Common myeloid progenitor, CD34-positive (primary cell): Measurements from ENCODE around the gene BICDL1.
A peak's percentile ranks its signal among the peaks of the same experiment; 100 is the strongest.

Experiments
- CTCF ChIA-PET: fragments of 350-600 bp; sonication (Branson Sonifier 250); formaldehyde crosslinking; loops from one replicate; lab custom pipeline; 2021; ENCODE audit warnings: antibody characterized with exemption; lab: Charles Lee
- POLR2A ChIA-PET: fragments of 350-600 bp; sonication (Branson Sonifier 250); formaldehyde crosslinking; loops from one replicate; lab custom pipeline; 2021; ENCODE audit warnings: antibody characterized with exemption; lab: Charles Lee
- DNase-seq, 3 donors: peaks; one replicate each; pipeline versions ENCODE4 v3.0.0 to v3.0.0-alpha.2; 2013
- H3K27ac ChIP-seq, 2 experiments: 1 replicate in 1 of 2; 2 replicates in 1 of 2; pipeline ENCODE4 v1.7.0; 2013; ENCODE audit warnings: inconsistent platforms in 2 of 2, low read length in 2 of 2, mild to moderate bottlenecking in 2 of 2, low read depth in 1 of 2, moderate library complexity in 1 of 2; ENCODE audit not compliant: severe bottlenecking in 2 of 2, insufficient read depth in 1 of 2, poor library complexity in 1 of 2
- H3K27me3 ChIP-seq, 5 experiments: replicated peaks in 2 of 5; 1 replicate in 3 of 5; 2 replicates in 2 of 5; pipeline versions ENCODE4 v1.6.1 to v1.7.0; 2013; ENCODE audit warnings: low read length in 4 of 5, mild to moderate bottlenecking in 2 of 5, moderate library complexity in 2 of 5, inconsistent platforms in 1 of 5; ENCODE audit not compliant: insufficient read depth in 5 of 5, control insufficient read depth in 4 of 5
- H3K36me3 ChIP-seq, 4 experiments: 1 replicate in 2 of 4; 2 replicates in 2 of 4; pipeline versions ENCODE4 v1.6.1 to v1.7.0; 2013; ENCODE audit warnings: low read length in 3 of 4, control low read depth in 1 of 4, mild to moderate bottlenecking in 1 of 4; ENCODE audit not compliant: control insufficient read depth in 4 of 4, insufficient read depth in 4 of 4
- H3K4me1 ChIP-seq, 4 experiments: 1 replicate in 3 of 4; 2 replicates in 1 of 4; pipeline versions ENCODE4 v1.6.1 to v1.7.1; 2013; ENCODE audit warnings: low read length in 3 of 4, mild to moderate bottlenecking in 3 of 4, control low read depth in 1 of 4, inconsistent platforms in 1 of 4, moderate library complexity in 1 of 4; ENCODE audit not compliant: control insufficient read depth in 4 of 4, insufficient read depth in 4 of 4; ENCODE audit errors: control extremely low read depth in 1 of 4
- H3K4me3 ChIP-seq, 7 experiments: 1 replicate in 4 of 7; 2 replicates in 3 of 7; pipeline versions ENCODE4 v1.5.1 to v1.7.0; 2013; ENCODE audit warnings: mild to moderate bottlenecking in 7 of 7, low read length in 6 of 7, moderate library complexity in 6 of 7, inconsistent platforms in 2 of 7, low read depth in 2 of 7, control low read depth in 1 of 7; ENCODE audit not compliant: insufficient read depth in 4 of 7, control insufficient read depth in 1 of 7; ENCODE audit errors: extremely low read depth in 1 of 7
- H3K9me3 ChIP-seq, 5 experiments: 1 replicate in 4 of 5; 2 replicates in 1 of 5; pipeline versions ENCODE4 v1.6.1 to v1.7.1; 2013; ENCODE audit warnings: low read length in 4 of 5, mild to moderate bottlenecking in 2 of 5, inconsistent platforms in 1 of 5, low read depth in 1 of 5, moderate library complexity in 1 of 5; ENCODE audit not compliant: control insufficient read depth in 4 of 5, insufficient read depth in 2 of 5; ENCODE audit errors: control extremely low read depth in 1 of 5
- WGBS: methylation state at CpG from one replicate; pipeline ENCODE4 v1.1.5; 2013; ENCODE audit not compliant: insufficient coverage; 5-methylcytosine and 5-hydroxymethylcytosine counted together

BICDL1 gene

DNA sequence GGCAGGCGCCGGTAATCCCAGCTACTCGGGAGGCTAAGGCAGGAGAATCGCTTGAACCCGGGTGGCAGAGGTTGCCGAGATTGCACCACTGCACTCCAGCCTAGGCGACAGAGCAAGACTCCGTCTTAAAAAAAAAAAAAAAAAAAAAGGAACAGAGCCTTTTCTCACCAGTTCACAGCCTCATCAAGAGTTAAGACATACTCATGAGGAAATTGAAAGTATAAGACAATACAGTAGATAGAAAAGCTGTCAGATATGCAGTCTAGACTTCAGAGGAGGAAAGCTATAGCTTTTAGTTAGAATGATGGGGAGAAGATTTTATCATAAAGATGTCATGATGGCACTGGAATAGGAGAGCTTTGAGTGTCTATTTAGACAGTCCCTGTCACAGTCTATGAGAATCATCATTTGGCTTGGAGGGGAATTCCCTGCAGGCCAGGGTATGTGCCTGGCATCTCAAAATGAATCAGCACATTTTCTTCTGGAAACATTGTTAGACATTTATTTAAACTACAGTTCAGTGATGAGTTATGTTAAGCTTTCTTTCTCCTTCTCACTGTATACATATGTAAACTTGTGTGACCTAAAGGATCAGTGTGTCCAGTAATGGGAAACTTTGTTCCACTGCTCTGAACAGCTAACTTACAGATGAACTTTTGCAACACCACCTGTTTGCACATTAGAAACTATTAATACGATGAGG is 130.4 kb downstream of the BICDL1 start:
- H3K4me1 ChIP-seq, result peaks cover 12 to 59% (median 27%) of the 10 kb centered on the region in 4 experiments
- DNase-seq, result peak in 2 of 3 donors; percentile 52 to 54
- no peak overlapping the region for H3K27ac ChIP-seq
- H3K36me3 ChIP-seq, result peaks cover 0 to 5% (median 2%) of the 10 kb centered on the region in 4 experiments
- no peak overlapping the region for H3K4me3 ChIP-seq
- ChIA-PET CTCF (interaction anchor here (0.9 to 3.4 kb wide), 4 partner anchors 9 to 66 kb away, joined by 3 to 15 read pairs (median 4); no protein-coding TSS in a partner anchor), POLR2A (no interaction called here)
- 95% methylated on average over 7 of the region's 9 CpGs for WGBS
- no peaks in the 10 kb centered on the region for H3K27me3 ChIP-seq
- no peaks in the 10 kb centered on the region for H3K9me3 ChIP-seq

GRCh38 chr12:120121343-120121742 is 132.3 kb downstream of the BICDL1 start:
- H3K4me3 ChIP-seq, result no peak overlapping the region
- H3K27me3 ChIP-seq, result no peaks in the 10 kb centered on the region
- H3K27ac ChIP-seq, result no peak overlapping the region
- no peak for DNase-seq
- no peaks in the 10 kb centered on the region for H3K9me3 ChIP-seq
- H3K4me1 ChIP-seq, result peaks cover 8 to 52% (median 17%) of the 10 kb centered on the region in 4 experiments
- ChIA-PET POLR2A (no interaction called here), CTCF (interaction anchor here (3.4 kb wide), 1 partner anchor 11 kb away, joined by 15 read pairs; no protein-coding TSS in a partner anchor)
- WGBS, result 83% methylated on average over 1 of the region's 2 CpGs
- H3K36me3 ChIP-seq, result peaks cover 0 to 8% (median 1%) of the 10 kb centered on the region in 4 experiments

GRCh38 chr12:120121766-120122293 is 132.8 kb downstream of the BICDL1 start:
- no peak for DNase-seq
- peaks cover 0 to 10% (median 1%) of the 10 kb centered on the region in 4 experiments for H3K36me3 ChIP-seq
- H3K27ac ChIP-seq, result no peak overlapping the region
- WGBS, result 90% methylated on average over 3 of the region's 4 CpGs
- ChIA-PET POLR2A (interaction anchor here (0.5 kb wide), 1 partner anchor 71 kb away, joined by 4 read pairs; no protein-coding TSS in a partner anchor), CTCF (interaction anchor here (3.4 kb wide), 1 partner anchor 11 kb away, joined by 15 read pairs; no protein-coding TSS in a partner anchor)
- no peaks in the 10 kb centered on the region for H3K27me3 ChIP-seq
- H3K4me1 ChIP-seq, result peaks cover 8 to 56% (median 20%) of the 10 kb centered on the region in 4 experiments
- H3K4me3 ChIP-seq, result no peak overlapping the region
- H3K9me3 ChIP-seq, result no peaks in the 10 kb centered on the region

DNA sequence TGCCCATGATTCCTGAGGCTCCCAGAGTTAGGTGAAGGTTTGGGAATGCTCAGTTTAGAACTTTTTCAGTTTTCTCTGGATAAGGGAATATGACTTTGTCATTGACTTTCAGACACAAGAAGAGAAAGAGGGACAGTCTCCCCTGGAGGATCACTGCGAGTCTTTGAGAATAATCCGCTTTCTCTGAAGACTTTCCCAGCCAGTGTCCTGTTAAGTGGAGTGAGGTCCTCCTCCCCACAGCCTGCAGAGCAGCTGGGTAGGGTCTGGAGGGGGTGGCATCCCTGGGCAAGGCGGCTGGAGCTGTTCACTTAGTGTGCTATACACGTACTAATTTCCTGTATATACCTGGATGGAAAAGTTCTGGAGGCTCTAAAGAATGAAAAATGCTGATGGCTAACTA is 136.0 kb downstream of the BICDL1 start:
- peaks cover 0 to 41% (median 12%) of the 10 kb centered on the region in 4 experiments for H3K4me1 ChIP-seq
- H3K36me3 ChIP-seq, result peaks cover 11 to 37% (median 23%) of the 10 kb centered on the region in 4 experiments
- POLR2A ChIA-PET, result interaction anchor here (1.1 kb wide), 1 partner anchor 10 kb away, joined by 4 read pairs; no protein-coding TSS in a partner anchor
- H3K4me3 ChIP-seq, result no peak overlapping the region
- DNase-seq, result no peak
- H3K9me3 ChIP-seq, result no peaks in the 10 kb centered on the region
- CTCF ChIA-PET, result no interaction called here
- H3K27me3 ChIP-seq, result no peaks in the 10 kb centered on the region
- WGBS, result 100% methylated on average over 4 of the region's 4 CpGs
- no peak overlapping the region for H3K27ac ChIP-seq

GRCh38 chr12:120125792-120126634 is 137.0 kb downstream of the BICDL1 start:
- no peak for DNase-seq
- no peak overlapping the region for H3K4me3 ChIP-seq

GRCh38 chr12:120126635-120127005 is 137.6 kb downstream of the BICDL1 start:
- DNase-seq, result peak; percentile 39 to 73 (median 66)
- CTCF ChIA-PET, result interaction anchor here (1.0 to 1.6 kb wide), 3 partner anchors 16 to 33 kb away, joined by 3 read pairs; no protein-coding TSS in a partner anchor
- H3K4me3 ChIP-seq, result no peak overlapping the region
- WGBS, result 17% methylated on average over 2 of the region's 2 CpGs
- H3K27ac ChIP-seq, result no peak overlapping the region
- no peaks in the 10 kb centered on the region for H3K9me3 ChIP-seq
- H3K27me3 ChIP-seq, result no peaks in the 10 kb centered on the region
- H3K36me3 ChIP-seq, result peaks cover 22 to 53% (median 38%) of the 10 kb centered on the region in 4 experiments
- peaks cover 0 to 33% (median 12%) of the 10 kb centered on the region in 4 experiments for H3K4me1 ChIP-seq
- POLR2A ChIA-PET, result interaction anchor here (0.9 kb wide), 1 partner anchor 10 kb away, joined by 4 read pairs; the partner anchor contains the start of gene RAB35

More at GRCh38 chr12:120125792-120126634, 137.0 kb downstream of the BICDL1 start:
- ChIA-PET POLR2A (interaction anchor here (1.1 kb wide), 1 partner anchor 11 kb away, joined by 4 read pairs; no protein-coding TSS in a partner anchor), CTCF (interaction anchor here (0.6 to 1.6 kb wide), 5 partner anchors 9 to 1745 kb away, joined by 3 to 5 read pairs (median 3); partner anchors contain the start of gene RAB35)
- Histone ChIP-seq H3K4me1 (peaks cover 0 to 37% (median 12%) of the 10 kb centered on the region in 4 experiments), H3K27me3 (no peaks in the 10 kb centered on the region), H3K36me3 (peaks cover 17 to 47% (median 32%) of the 10 kb centered on the region in 4 experiments), H3K9me3 (no peaks in the 10 kb centered on the region), H3K27ac (no peak overlapping the region)
- 100% methylated on average over 3 of the region's 6 CpGs for WGBS
